Neural cell (in vitro differentiated cells): ENCODE results near the gene ZNF418. TPM values are rescaled to one million over a fixed set of nuclear protein-coding genes. Genes with fewer than 3 reads are reported as not detected.
"Not testable (repeated sequence)": the region's sequence is repeated elsewhere in the genome, so short reads cannot be mapped to it uniquely, and the experiment has no call there.

ENCODE experiments used
- H2AFZ ChIP-seq: fragments of 200-600, 300-800 bp; sonication (generic), shearing (Covaris generic); 2 replicates; pipeline ENCODE4 v1.6.0; 2014; ENCODE audit warnings: low read depth, mild to moderate bottlenecking, antibody characterized with exemption, low read length, moderate library complexity
- H3F3A ChIP-seq: fragments of 200-600 bp; shearing (Covaris generic); 2 replicates; pipeline ENCODE4 v1.6.1; 2016; ENCODE audit warnings: mild to moderate bottlenecking, moderate library complexity, mixed read lengths, antibody characterized with exemption, low read length; ENCODE audit not compliant: insufficient read depth, poor library complexity, severe bottlenecking
- H3K27ac ChIP-seq: fragments of 200-600, 300-800 bp; sonication (generic), shearing (Covaris generic); 2 replicates; pipeline ENCODE4 v1.5.1; 2014; ENCODE audit warnings: mild to moderate bottlenecking, low read length, moderate library complexity
- H3K27me3 ChIP-seq: fragments of 300-800, 200-600 bp; sonication (generic), shearing (Covaris generic); 2 replicates; pipeline ENCODE4 v1.6.0; 2014; ENCODE audit warnings: mild to moderate bottlenecking, low read depth, low read length, moderate library complexity; ENCODE audit not compliant: insufficient read depth
- H3K36me3 ChIP-seq: fragments of 300-800, 200-600 bp; sonication (generic), shearing (Covaris generic); 2 replicates; pipeline ENCODE4 v1.5.1; 2014; ENCODE audit warnings: mild to moderate bottlenecking, antibody characterized with exemption, low read length, moderate library complexity; ENCODE audit not compliant: insufficient read depth
- H3K4me2 ChIP-seq: fragments of 300-800, 200-600 bp; sonication (generic), shearing (Covaris generic); 2 replicates; pipeline ENCODE4 v1.6.0; 2014; ENCODE audit warnings: mild to moderate bottlenecking, low read length
- H3K4me3 ChIP-seq: fragments of 300-800, 200-600 bp; sonication (generic), shearing (Covaris generic); 2 replicates; pipeline ENCODE4 v1.5.1; 2014; ENCODE audit warnings: mild to moderate bottlenecking, low read length, moderate library complexity
- H3K79me2 ChIP-seq: fragments of 200-600 bp; shearing (Covaris generic); replicated peaks from 2 replicates; pipeline ENCODE4 v1.6.0; 2014; ENCODE audit warnings: mild to moderate bottlenecking, low read length, moderate library complexity; ENCODE audit not compliant: insufficient read depth
- H3K9ac ChIP-seq: fragments of 300-800, 200-600 bp; sonication (generic), shearing (Covaris generic); 2 replicates; pipeline ENCODE4 v1.6.1; 2016; ENCODE audit warnings: mild to moderate bottlenecking, low read length, mixed read lengths
- H3K9me2 ChIP-seq: fragments of 200-600 bp; shearing (Covaris generic); 2 replicates; pipeline ENCODE4 v1.6.1; 2016; ENCODE audit warnings: mild to moderate bottlenecking, low read length, mixed read lengths; ENCODE audit not compliant: insufficient read depth
- H3K9me3 ChIP-seq: fragments of 200-600, 300-800 bp; sonication (generic), shearing (Covaris generic); 2 replicates; pipeline ENCODE4 v1.6.1; 2016; ENCODE audit warnings: mild to moderate bottlenecking, mixed run types, low read length, moderate library complexity, mixed read lengths
- H4K20me1 ChIP-seq: fragments of 200-600 bp; shearing (Covaris generic); 2 replicates; pipeline ENCODE4 v1.6.1; 2016; ENCODE audit warnings: mild to moderate bottlenecking, mixed run types; ENCODE audit not compliant: insufficient read depth
- EP300 ChIP-seq: fragments of 450-650 bp; conservative IDR thresholded peaks from 2 replicates; pipeline ENCODE4 v1.6.1; 2014; ENCODE audit warnings: antibody characterized with exemption, mild to moderate bottlenecking, moderate library complexity; ENCODE audit not compliant: poor library complexity, severe bottlenecking
- EZH2 ChIP-seq: fragments of 200-600, 300-800 bp; shearing (Covaris generic), sonication (generic); IDR thresholded peaks from 2 replicates; pipeline ENCODE4 v1.6.1; 2014; ENCODE audit warnings: antibody characterized with exemption, low read length, borderline replicate concordance, mild to moderate bottlenecking; ENCODE audit not compliant: insufficient read depth, poor library complexity, severe bottlenecking
- MXI1 ChIP-seq: fragments of 450-650 bp; conservative IDR thresholded peaks from 2 replicates; pipeline ENCODE4 v1.6.1; 2014; ENCODE audit warnings: antibody characterized with exemption, mild to moderate bottlenecking; ENCODE audit not compliant: poor library complexity, severe bottlenecking
- POLR2AphosphoS5 ChIP-seq: IDR thresholded peaks from 2 replicates; pipeline ENCODE4 v1.6.1; 2012
- RAD21 ChIP-seq: fragments of 450-650 bp; conservative IDR thresholded peaks from 2 replicates; pipeline ENCODE4 v1.6.1; 2014; ENCODE audit warnings: antibody characterized with exemption, mild to moderate bottlenecking, moderate library complexity
- SMC3 ChIP-seq: fragments of 450-650 bp; conservative IDR thresholded peaks from 2 replicates; pipeline ENCODE4 v1.6.1; 2014; ENCODE audit warnings: antibody characterized with exemption, mild to moderate bottlenecking, moderate library complexity; ENCODE audit not compliant: poor library complexity
- TAF1 ChIP-seq: IDR thresholded peaks from 2 replicates; pipeline ENCODE4 v1.6.1; 2012; ENCODE audit warnings: low read depth
- polyA plus RNA-seq: library from polyadenylated mRNA; depleted of rRNA; stranded (reverse); fragments of >200 nt; gene quantifications from 2 replicates; pipeline ENCODE4 v1.2.3, GENCODE V29; 2014
- TF ChIP-seq, protein P1 (sequence below): fragments of 450-650 bp; IDR thresholded peaks from 2 replicates; pipeline ENCODE4 v1.5.1; 2014; ENCODE audit warnings: antibody characterized with exemption, mild to moderate bottlenecking, moderate library complexity; ENCODE audit not compliant: poor library complexity, severe bottlenecking
- TF ChIP-seq, protein P2 (sequence below): IDR thresholded peaks from 2 replicates; pipeline ENCODE4 v1.6.1; 2012; ENCODE audit warnings: borderline replicate concordance

Gene ZNF418
- polyA plus RNA-seq, 1 donor from 2014 or later, result 27.6 TPM

DNA sequence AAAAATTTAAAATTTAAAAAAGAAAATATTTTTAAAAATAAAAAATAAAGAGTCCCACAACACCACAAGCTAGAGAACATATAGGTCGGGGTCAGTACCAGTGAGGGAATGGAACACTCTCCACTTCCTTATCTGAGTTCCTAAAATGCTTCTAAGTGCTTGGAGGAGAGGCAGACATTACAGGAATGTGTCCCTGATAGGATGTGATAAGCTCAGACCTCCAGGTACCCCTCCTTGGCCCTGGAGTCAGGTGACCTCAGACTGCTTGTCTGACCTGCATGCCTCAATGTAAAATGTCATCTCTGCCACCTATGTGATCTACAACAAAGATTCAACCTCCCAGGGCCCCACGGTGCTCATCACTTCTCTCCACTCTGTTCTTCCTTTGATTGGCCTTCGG is 49.2 kb downstream of the ZNF418 start:
- no peak overlapping the region for H3K4me2 ChIP-seq
- no peaks in the 10 kb centered on the region for H3K27me3 ChIP-seq
- H3K9me2 ChIP-seq, result no peaks in the 10 kb centered on the region
- H3K4me3 ChIP-seq, result peak overlapping the region; percentile 80
- peaks cover 32% of the 10 kb centered on the region for H3K79me2 ChIP-seq
- no peaks in the 10 kb centered on the region for H4K20me1 ChIP-seq
- H3F3A ChIP-seq, result no peaks in the 10 kb centered on the region
- no peak overlapping the region for H3K9ac ChIP-seq
- H2AFZ ChIP-seq, result no peak overlapping the region
- no peak overlapping the region for H3K27ac ChIP-seq
- no peaks in the 10 kb centered on the region for H3K36me3 ChIP-seq
- H3K9me3 ChIP-seq, result no peaks in the 10 kb centered on the region
- TF ChIP-seq EZH2, result no peak
- no peak for TF ChIP-seq POLR2AphosphoS5
- no peak for TF ChIP-seq EP300
- no peak for TF ChIP-seq SMC3
- TF ChIP-seq RAD21, result no peak
- TF ChIP-seq, protein P1, sequence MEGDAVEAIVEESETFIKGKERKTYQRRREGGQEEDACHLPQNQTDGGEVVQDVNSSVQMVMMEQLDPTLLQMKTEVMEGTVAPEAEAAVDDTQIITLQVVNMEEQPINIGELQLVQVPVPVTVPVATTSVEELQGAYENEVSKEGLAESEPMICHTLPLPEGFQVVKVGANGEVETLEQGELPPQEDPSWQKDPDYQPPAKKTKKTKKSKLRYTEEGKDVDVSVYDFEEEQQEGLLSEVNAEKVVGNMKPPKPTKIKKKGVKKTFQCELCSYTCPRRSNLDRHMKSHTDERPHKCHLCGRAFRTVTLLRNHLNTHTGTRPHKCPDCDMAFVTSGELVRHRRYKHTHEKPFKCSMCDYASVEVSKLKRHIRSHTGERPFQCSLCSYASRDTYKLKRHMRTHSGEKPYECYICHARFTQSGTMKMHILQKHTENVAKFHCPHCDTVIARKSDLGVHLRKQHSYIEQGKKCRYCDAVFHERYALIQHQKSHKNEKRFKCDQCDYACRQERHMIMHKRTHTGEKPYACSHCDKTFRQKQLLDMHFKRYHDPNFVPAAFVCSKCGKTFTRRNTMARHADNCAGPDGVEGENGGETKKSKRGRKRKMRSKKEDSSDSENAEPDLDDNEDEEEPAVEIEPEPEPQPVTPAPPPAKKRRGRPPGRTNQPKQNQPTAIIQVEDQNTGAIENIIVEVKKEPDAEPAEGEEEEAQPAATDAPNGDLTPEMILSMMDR, result no peak
- TF ChIP-seq MXI1, result no peak
- TF ChIP-seq, protein P2, sequence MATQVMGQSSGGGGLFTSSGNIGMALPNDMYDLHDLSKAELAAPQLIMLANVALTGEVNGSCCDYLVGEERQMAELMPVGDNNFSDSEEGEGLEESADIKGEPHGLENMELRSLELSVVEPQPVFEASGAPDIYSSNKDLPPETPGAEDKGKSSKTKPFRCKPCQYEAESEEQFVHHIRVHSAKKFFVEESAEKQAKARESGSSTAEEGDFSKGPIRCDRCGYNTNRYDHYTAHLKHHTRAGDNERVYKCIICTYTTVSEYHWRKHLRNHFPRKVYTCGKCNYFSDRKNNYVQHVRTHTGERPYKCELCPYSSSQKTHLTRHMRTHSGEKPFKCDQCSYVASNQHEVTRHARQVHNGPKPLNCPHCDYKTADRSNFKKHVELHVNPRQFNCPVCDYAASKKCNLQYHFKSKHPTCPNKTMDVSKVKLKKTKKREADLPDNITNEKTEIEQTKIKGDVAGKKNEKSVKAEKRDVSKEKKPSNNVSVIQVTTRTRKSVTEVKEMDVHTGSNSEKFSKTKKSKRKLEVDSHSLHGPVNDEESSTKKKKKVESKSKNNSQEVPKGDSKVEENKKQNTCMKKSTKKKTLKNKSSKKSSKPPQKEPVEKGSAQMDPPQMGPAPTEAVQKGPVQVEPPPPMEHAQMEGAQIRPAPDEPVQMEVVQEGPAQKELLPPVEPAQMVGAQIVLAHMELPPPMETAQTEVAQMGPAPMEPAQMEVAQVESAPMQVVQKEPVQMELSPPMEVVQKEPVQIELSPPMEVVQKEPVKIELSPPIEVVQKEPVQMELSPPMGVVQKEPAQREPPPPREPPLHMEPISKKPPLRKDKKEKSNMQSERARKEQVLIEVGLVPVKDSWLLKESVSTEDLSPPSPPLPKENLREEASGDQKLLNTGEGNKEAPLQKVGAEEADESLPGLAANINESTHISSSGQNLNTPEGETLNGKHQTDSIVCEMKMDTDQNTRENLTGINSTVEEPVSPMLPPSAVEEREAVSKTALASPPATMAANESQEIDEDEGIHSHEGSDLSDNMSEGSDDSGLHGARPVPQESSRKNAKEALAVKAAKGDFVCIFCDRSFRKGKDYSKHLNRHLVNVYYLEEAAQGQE, result no peak
- TF ChIP-seq TAF1, result no peak

DNA sequence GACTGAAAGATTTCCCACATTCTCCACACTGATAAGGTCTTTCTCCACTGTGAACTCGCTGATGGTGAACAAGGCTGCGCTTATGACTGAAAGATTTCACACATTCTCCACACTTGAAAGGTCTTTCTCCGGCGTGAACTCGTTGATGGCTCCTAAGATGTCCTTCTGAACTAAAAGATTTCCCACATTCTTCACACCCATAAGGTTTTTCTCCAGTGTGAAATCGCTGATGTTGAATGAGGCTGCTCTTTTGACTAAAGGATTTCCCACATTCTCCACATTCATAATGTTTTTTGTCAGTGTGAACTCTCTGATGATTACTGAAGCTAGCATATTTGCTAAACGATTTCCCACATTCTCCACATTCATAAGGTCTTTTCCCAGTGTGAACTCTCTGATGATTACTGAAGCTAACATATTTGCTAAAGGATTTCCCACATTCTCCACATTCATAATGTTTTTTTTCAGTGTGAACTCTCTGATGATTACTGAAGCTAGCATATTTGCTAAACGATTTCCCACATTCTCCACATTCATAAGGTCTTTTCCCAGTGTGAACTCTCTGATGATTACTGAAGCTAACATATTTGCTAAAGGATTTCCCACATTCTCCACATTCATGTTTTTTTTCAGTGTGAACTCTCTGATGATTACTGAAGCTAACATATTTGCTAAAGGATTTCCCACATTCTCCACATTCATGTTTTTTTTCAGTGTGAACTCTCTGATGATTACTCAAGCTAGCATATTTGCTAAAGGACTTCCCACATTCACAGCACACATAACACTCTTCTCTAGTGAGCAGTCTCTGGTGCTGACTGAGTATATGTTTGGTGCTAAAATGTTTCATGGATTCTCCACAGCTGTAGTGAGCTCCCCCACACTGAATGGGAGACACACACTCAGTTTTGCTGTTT is 61.1 kb downstream of the ZNF418 start:
- H3K79me2 ChIP-seq, H3K9me3 ChIP-seq: not testable (repeated sequence)

More for the DNA sequence above, 61.1 kb downstream of the ZNF418 start:
- not testable (repeated sequence) for H3K4me2 ChIP-seq, H3K4me3 ChIP-seq, H3K9me2 ChIP-seq, H3K27me3 ChIP-seq, H3K9ac ChIP-seq, H4K20me1 ChIP-seq, H2AFZ ChIP-seq, H3K27ac ChIP-seq, H3F3A ChIP-seq
- peaks cover 13% of the 10 kb centered on the region for H3K36me3 ChIP-seq
